Measurements from ENCODE around the gene NDUFAF4.

NDUFAF4 gene

DNA sequence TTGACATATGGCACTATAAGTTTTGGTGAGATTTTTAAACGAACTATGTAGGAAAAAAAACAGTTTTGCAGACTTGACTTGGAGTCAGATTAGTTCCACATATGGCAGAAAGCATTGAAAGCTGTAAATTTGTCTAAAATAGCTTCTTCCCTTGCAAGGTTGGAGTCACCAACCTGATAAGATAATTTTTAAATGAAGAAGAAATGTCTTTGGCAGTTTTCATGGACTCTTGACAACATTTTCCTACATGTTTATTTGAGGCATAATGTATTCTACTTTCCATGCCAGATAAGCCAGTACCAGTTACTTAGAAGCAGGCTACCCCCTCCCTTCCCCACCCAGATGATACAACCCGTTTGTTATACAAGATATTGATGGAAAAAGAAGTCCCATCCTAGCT lies 32.0 kb upstream of the NDUFAF4 start:
- no CpG with 5 or more reads among the region's 2 CpGs for WGBS (ENCODE audit: extremely low coverage, insufficient coverage, insufficient read length)
- DNase-seq: no peak
- no peak overlapping the region for H3K23ac ChIP-seq (ENCODE audit: low read length)
- H2AFZ ChIP-seq (ENCODE audit: insufficient read depth, low read length, poor library complexity): no peak overlapping the region
- no peak overlapping the region for H2AK5ac ChIP-seq (ENCODE audit: low read length)
- no peak overlapping the region for H3K4ac ChIP-seq (ENCODE audit: low read depth, low read length)
- H3K14ac ChIP-seq (ENCODE audit: low read length): no peak overlapping the region
- H3K27me3 ChIP-seq (ENCODE audit: insufficient read depth, low read length): no peaks in the 10 kb centered on the region
- no peak overlapping the region for H3K4me3 ChIP-seq (ENCODE audit: low read depth, low read length)
- H2BK5ac ChIP-seq (ENCODE audit: low read depth, low read length, poor library complexity): no peak overlapping the region
- H2BK120ac ChIP-seq (ENCODE audit: insufficient read depth, low read length, poor library complexity): no peak overlapping the region
- no peak overlapping the region for H3K18ac ChIP-seq (ENCODE audit: low read length)
- no peaks in the 10 kb centered on the region for H3K9me3 ChIP-seq (ENCODE audit: insufficient read depth, low read depth, low read length)
- no peak overlapping the region for H4K8ac ChIP-seq (ENCODE audit: low read depth, low read length)
- peaks cover 0 to 3% of the 10 kb centered on the region in 2 experiments for H3K4me1 ChIP-seq (ENCODE audit: control insufficient read depth in 1 of 2, insufficient read depth in 2 of 2, low read length in 2 of 2)
- H3K9ac ChIP-seq (ENCODE audit: low read length): no peak overlapping the region
- no peak overlapping the region for H3K4me2 ChIP-seq (ENCODE audit: low read length)
- H2BK12ac ChIP-seq (ENCODE audit: low read length): no peak overlapping the region
- no peak overlapping the region for H3K27ac ChIP-seq (ENCODE audit: low read depth, low read length)
- no peaks in the 10 kb centered on the region for H3K36me3 ChIP-seq (ENCODE audit: control insufficient read depth in 1 of 2, insufficient read depth in 2 of 2, low read length in 2 of 2)
- no peak overlapping the region for H4K12ac ChIP-seq (ENCODE audit: low read depth, low read length)
- no peaks in the 10 kb centered on the region for H3K79me2 ChIP-seq (ENCODE audit: control insufficient read depth, insufficient read depth, low read length, poor library complexity)
- H3K79me1 ChIP-seq (ENCODE audit: low read length): no peaks in the 10 kb centered on the region
- H4K91ac ChIP-seq (ENCODE audit: low read depth, low read length): no peak overlapping the region

DNA sequence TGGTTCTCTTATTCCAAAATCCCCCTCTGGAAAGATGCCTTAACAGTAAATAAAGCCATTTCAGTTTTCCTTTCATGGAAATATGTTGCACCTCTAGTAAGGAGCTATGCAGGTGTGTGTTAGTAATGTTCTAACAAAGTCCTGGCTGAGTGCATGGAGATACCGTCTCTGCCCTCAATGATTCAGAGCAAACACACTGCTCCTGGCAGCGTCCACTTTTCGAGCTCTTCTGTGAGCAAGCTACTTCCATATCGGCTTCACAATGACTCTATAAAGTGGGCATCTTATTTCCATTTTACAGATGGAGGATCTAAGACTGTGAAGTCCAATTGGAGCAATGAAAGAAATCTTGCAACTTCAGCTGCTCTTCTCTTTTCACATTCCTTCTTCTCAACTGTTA lies 30.0 kb upstream of the NDUFAF4 start:
- H3K14ac ChIP-seq (ENCODE audit: low read length): no peak overlapping the region
- no peak overlapping the region for H4K8ac ChIP-seq (ENCODE audit: low read depth, low read length)
- H3K79me1 ChIP-seq (ENCODE audit: low read length): peaks cover 2% of the 10 kb centered on the region
- no peak overlapping the region for H2AFZ ChIP-seq (ENCODE audit: insufficient read depth, low read length, poor library complexity)
- no peak overlapping the region for H4K12ac ChIP-seq (ENCODE audit: low read depth, low read length)
- no peak overlapping the region for H2BK120ac ChIP-seq (ENCODE audit: insufficient read depth, low read length, poor library complexity)
- H3K36me3 ChIP-seq (ENCODE audit: control insufficient read depth in 1 of 2, insufficient read depth in 2 of 2, low read length in 2 of 2): no peaks in the 10 kb centered on the region
- H3K18ac ChIP-seq (ENCODE audit: low read length): no peak overlapping the region
- no peak overlapping the region for H3K4me2 ChIP-seq (ENCODE audit: low read length)
- no peak for DNase-seq
- no peak overlapping the region for H3K4me3 ChIP-seq (ENCODE audit: low read depth, low read length)
- no peak overlapping the region for H3K4ac ChIP-seq (ENCODE audit: low read depth, low read length)
- H4K91ac ChIP-seq (ENCODE audit: low read depth, low read length): no peak overlapping the region
- H3K9ac ChIP-seq (ENCODE audit: low read length): no peak overlapping the region
- no peak overlapping the region for H3K27ac ChIP-seq (ENCODE audit: low read depth, low read length)
- WGBS (ENCODE audit: extremely low coverage, insufficient coverage, insufficient read length): no CpG with 5 or more reads among the region's 4 CpGs
- no peak overlapping the region for H2BK5ac ChIP-seq (ENCODE audit: low read depth, low read length, poor library complexity)
- no peaks in the 10 kb centered on the region for H3K27me3 ChIP-seq (ENCODE audit: insufficient read depth, low read length)
- no peak overlapping the region for H2AK5ac ChIP-seq (ENCODE audit: low read length)
- no peaks in the 10 kb centered on the region for H3K9me3 ChIP-seq (ENCODE audit: insufficient read depth, low read depth, low read length)
- no peaks in the 10 kb centered on the region for H3K79me2 ChIP-seq (ENCODE audit: control insufficient read depth, insufficient read depth, low read length, poor library complexity)
- peaks cover 0 to 3% of the 10 kb centered on the region in 2 experiments for H3K4me1 ChIP-seq (ENCODE audit: control insufficient read depth in 1 of 2, insufficient read depth in 2 of 2, low read length in 2 of 2)
- no peak overlapping the region for H3K23ac ChIP-seq (ENCODE audit: low read length)
- H2BK12ac ChIP-seq (ENCODE audit: low read length): no peak overlapping the region

DNA sequence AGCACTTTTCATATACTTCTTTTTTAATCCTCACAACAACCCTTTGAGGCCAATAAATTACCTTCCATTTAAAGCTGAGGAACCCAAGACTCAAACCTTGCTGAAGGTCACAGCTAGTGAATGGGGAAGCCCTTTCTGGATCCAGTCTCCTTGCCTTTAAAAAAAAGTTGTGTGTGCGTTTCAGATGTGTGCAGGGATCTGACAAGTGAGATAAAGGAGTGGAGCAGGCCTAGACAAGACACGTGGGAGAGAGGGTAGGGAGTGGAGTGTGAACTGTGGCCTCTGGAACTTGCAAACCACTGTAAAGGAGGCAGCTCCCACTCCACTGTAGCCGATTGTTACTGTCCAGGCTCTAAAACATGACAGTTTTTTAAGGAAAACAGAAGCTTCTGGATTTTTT lies 28.7 kb upstream of the NDUFAF4 start:
- Histone ChIP-seq H3K4me3 (ENCODE audit: low read depth, low read length) (no peak overlapping the region), H4K8ac (ENCODE audit: low read depth, low read length) (no peak overlapping the region), H3K9ac (ENCODE audit: low read length) (no peak overlapping the region), H3K79me2 (ENCODE audit: control insufficient read depth, insufficient read depth, low read length, poor library complexity) (no peaks in the 10 kb centered on the region), H3K4me2 (ENCODE audit: low read length) (no peak overlapping the region), H2BK120ac (ENCODE audit: insufficient read depth, low read length, poor library complexity) (no peak overlapping the region), H4K12ac (ENCODE audit: low read depth, low read length) (no peak overlapping the region), H3K23ac (ENCODE audit: low read length) (no peak overlapping the region), H3K4ac (ENCODE audit: low read depth, low read length) (no peak overlapping the region), H2BK12ac (ENCODE audit: low read length) (no peak overlapping the region), H2BK5ac (ENCODE audit: low read depth, low read length, poor library complexity) (no peak overlapping the region), H3K9me3 (ENCODE audit: insufficient read depth, low read depth, low read length) (no peaks in the 10 kb centered on the region), H4K91ac (ENCODE audit: low read depth, low read length) (no peak overlapping the region), H3K27ac (ENCODE audit: low read depth, low read length) (no peak overlapping the region), H3K36me3 (ENCODE audit: control insufficient read depth in 1 of 2, insufficient read depth in 2 of 2, low read length in 2 of 2) (no peaks in the 10 kb centered on the region), H3K4me1 (ENCODE audit: control insufficient read depth in 1 of 2, insufficient read depth in 2 of 2, low read length in 2 of 2) (peaks cover 0 to 3% of the 10 kb centered on the region in 2 experiments), H3K79me1 (ENCODE audit: low read length) (peaks cover 2% of the 10 kb centered on the region), H3K27me3 (ENCODE audit: insufficient read depth, low read length) (no peaks in the 10 kb centered on the region), H2AFZ (ENCODE audit: insufficient read depth, low read length, poor library complexity) (no peak overlapping the region), H2AK5ac (ENCODE audit: low read length) (no peak overlapping the region), H3K14ac (ENCODE audit: low read length) (no peak overlapping the region), H3K18ac (ENCODE audit: low read length) (no peak overlapping the region)
- no CpG with 5 or more reads among the region's 3 CpGs for WGBS (ENCODE audit: extremely low coverage, insufficient coverage, insufficient read length)
- DNase-seq: no peak

DNA sequence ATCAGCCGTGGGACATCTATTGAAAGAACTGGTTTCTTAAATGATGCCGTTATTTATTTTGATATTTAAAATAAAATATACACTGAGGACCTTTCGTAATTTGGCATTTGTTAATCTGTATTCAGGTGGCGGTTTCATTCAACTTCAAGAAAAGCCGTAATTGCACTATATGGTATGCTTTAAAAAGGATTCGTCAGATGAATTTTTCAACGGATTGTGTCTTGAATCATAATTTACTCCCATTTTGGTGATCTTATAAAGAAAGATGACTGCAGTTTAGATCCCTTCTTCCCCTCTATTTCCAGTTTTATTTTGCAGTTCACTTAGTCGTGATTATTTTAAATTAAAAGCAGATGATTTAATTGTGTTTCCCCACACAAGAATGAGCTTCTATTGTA lies 27.6 kb upstream of the NDUFAF4 start:
- H3K4ac ChIP-seq (ENCODE audit: low read depth, low read length): no peak overlapping the region
- no peak overlapping the region for H4K12ac ChIP-seq (ENCODE audit: low read depth, low read length)
- H2BK12ac ChIP-seq (ENCODE audit: low read length): no peak overlapping the region
- peaks cover 0 to 3% of the 10 kb centered on the region in 2 experiments for H3K4me1 ChIP-seq (ENCODE audit: control insufficient read depth in 1 of 2, insufficient read depth in 2 of 2, low read length in 2 of 2)
- H3K79me1 ChIP-seq (ENCODE audit: low read length): peaks cover 2% of the 10 kb centered on the region
- no peak overlapping the region for H3K27ac ChIP-seq (ENCODE audit: low read depth, low read length)
- no peak overlapping the region for H2BK120ac ChIP-seq (ENCODE audit: insufficient read depth, low read length, poor library complexity)
- peak overlapping the region; percentile 89 for H3K4me2 ChIP-seq (ENCODE audit: low read length)
- no peak overlapping the region for H3K4me3 ChIP-seq (ENCODE audit: low read depth, low read length)
- no peaks in the 10 kb centered on the region for H3K9me3 ChIP-seq (ENCODE audit: insufficient read depth, low read depth, low read length)
- no peak for DNase-seq
- H4K8ac ChIP-seq (ENCODE audit: low read depth, low read length): no peak overlapping the region
- no peak overlapping the region for H2BK5ac ChIP-seq (ENCODE audit: low read depth, low read length, poor library complexity)
- H4K91ac ChIP-seq (ENCODE audit: low read depth, low read length): no peak overlapping the region
- no CpG with 5 or more reads among the region's 8 CpGs for WGBS (ENCODE audit: extremely low coverage, insufficient coverage, insufficient read length)
- H3K9ac ChIP-seq (ENCODE audit: low read length): no peak overlapping the region
- peak overlapping the region; percentile 18 for H2AFZ ChIP-seq (ENCODE audit: insufficient read depth, low read length, poor library complexity)
- no peaks in the 10 kb centered on the region for H3K27me3 ChIP-seq (ENCODE audit: insufficient read depth, low read length)
- no peak overlapping the region for H3K14ac ChIP-seq (ENCODE audit: low read length)
- H3K18ac ChIP-seq (ENCODE audit: low read length): no peak overlapping the region
- no peak overlapping the region for H3K23ac ChIP-seq (ENCODE audit: low read length)
- H2AK5ac ChIP-seq (ENCODE audit: low read length): no peak overlapping the region
- H3K79me2 ChIP-seq (ENCODE audit: control insufficient read depth, insufficient read depth, low read length, poor library complexity): no peaks in the 10 kb centered on the region
- H3K36me3 ChIP-seq (ENCODE audit: control insufficient read depth in 1 of 2, insufficient read depth in 2 of 2, low read length in 2 of 2): no peaks in the 10 kb centered on the region
